Choroid plexus epithelial cell (primary cell): Measurements from ENCODE around the gene VAV2.

ENCODE experiments used
- DNase-seq: peaks from one replicate; pipeline ENCODE4 v3.0.0-alpha.2; 2010; ENCODE audit warnings: low read depth
- H3K4me3 ChIP-seq: 2 replicates; pipeline ENCODE4 v1.5.1; 2011; ENCODE audit warnings: low read depth, mild to moderate bottlenecking, control low read depth, low read length, moderate library complexity
- TF ChIP-seq, protein P1 (sequence below): conservative IDR thresholded peaks from 2 replicates; pipeline ENCODE4 v1.5.1; 2011; ENCODE audit warnings: low read depth, mild to moderate bottlenecking, control low read depth, inconsistent platforms, low read length, moderate library complexity

VAV2 gene

DNA sequence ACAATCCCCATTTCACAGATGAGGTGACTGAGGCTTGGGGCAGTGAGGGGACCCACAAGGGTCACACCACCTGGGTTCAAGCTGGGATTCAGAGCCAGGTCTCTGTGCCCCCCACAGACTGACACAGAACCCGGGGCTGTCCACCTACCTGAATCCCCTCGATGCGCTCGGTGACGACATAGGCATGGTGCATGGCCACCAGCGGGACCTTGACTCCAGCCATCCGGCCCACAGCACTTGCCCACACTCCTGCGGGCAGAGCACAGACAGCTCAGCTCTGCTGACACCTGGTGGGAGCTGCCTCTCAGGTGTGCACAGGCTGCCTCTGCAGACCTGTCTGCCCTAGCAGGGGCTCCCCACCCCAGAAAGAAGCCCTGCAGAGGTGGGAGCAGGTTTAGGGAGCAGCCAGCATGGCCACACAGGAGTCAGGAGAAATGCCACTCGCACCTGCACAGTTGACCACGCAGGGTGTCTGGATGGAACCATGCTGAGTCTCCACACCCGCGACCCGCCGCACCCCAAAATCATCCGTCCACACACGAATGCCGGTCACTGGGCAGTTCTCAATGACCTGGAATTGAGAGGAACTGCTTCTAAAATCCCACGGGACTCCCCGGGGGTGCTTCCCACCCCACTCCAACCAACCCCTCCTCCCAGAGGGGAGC, 262.4 kb downstream of the VAV2 start:
- no peak for DNase-seq
- no peak overlapping the region for H3K4me3 ChIP-seq
- TF ChIP-seq, protein P1, sequence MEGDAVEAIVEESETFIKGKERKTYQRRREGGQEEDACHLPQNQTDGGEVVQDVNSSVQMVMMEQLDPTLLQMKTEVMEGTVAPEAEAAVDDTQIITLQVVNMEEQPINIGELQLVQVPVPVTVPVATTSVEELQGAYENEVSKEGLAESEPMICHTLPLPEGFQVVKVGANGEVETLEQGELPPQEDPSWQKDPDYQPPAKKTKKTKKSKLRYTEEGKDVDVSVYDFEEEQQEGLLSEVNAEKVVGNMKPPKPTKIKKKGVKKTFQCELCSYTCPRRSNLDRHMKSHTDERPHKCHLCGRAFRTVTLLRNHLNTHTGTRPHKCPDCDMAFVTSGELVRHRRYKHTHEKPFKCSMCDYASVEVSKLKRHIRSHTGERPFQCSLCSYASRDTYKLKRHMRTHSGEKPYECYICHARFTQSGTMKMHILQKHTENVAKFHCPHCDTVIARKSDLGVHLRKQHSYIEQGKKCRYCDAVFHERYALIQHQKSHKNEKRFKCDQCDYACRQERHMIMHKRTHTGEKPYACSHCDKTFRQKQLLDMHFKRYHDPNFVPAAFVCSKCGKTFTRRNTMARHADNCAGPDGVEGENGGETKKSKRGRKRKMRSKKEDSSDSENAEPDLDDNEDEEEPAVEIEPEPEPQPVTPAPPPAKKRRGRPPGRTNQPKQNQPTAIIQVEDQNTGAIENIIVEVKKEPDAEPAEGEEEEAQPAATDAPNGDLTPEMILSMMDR, result no peak

DNA sequence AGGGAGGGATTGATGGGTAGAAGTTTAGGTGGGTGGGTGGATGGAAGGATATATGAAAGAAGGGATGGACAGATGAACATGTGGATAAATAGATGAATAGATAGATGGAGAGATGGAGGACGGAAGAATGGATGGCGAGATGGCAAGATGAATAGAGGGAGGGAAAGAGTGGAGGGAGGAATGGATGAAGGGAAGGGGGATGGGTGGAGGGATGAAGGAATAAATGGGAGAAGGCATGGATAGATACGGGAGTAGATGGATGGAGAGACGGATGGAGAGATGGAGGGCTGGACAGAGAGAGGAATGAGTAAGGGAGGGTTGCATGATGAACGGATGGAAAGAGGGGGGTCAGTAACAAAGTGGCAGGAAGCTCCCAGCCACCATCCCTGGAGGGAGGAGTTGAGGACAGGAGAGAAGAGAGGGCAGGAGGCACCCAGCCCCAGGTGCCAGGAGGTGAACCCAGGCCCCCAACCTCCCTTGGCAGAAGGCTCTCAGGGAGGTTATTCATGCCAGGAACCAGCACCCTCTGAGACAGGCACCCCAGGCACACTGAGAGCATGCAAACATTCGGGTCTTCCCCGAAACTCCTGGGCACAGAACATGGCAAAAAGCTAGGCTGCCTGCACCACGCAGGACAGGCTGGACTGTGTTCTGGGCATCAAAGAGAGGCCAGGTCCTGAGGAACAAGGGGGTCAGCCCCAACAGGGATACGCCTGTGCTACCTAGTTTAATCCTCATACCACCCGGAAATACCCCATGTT, 263.1 kb downstream of the VAV2 start:
- TF ChIP-seq, protein P1, result no peak
- DNase-seq, result no peak
- no peak overlapping the region for H3K4me3 ChIP-seq

DNA sequence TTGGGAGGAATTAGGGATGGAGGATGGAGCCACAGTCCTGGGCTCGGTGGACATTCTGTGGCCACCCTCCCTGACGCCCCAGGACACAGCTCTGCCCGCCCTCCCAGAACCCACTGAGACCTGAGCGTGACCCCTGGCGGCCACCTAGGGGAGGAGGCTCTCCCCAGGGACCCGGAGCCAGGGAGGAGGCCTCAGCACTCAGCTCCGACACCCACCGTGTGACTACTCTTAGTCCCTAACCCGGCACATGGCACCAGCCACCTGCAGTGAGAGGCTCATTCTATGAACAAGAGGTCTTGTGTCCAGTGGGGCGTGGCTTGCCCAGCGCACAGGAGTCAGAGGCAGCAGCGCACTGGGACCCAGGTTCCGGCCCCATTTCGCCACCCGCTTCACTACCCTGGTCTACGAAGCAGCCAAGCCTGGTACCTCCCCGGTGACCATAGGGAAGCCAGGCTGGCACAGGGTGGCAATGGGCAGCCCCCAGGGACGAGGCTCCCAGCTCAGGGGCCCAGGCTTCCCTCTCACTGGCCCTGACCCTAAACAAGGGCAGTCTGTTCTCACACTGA, 264.2 kb downstream of the VAV2 start:
- H3K4me3 ChIP-seq, result no peak overlapping the region
- DNase-seq, result no peak
- TF ChIP-seq, protein P1, result no peak

DNA sequence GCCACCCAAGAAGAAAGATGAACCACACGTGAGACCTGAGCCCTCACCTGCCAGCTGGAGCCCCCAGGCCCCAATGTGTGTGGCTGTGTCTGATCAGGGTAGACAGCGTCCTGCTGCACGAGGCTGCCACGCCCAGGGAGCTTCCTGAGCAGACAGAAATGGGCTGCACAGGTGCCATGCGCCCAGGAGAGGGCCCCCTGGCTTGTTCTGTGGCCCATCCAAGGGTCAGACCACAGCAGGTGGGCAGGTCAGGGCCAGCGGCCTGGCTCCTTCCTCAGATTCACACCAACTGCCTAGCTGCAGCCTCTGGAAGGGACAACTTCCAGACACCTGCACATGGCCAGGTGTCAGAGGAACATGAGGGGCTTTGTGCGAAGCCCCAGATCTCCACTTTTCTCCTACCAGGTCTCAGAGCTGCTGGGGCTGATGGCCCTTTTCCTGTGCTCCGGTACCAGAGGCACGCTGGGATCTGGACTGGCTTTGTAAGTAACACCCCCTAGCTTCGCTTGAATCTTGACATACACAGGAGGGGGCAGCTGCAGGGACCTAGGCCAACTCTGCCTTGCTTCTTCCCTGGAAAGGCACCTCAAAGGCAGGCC, 264.7 kb downstream of the VAV2 start:
- TF ChIP-seq, protein P1, result no peak
- H3K4me3 ChIP-seq, result no peak overlapping the region

DNA sequence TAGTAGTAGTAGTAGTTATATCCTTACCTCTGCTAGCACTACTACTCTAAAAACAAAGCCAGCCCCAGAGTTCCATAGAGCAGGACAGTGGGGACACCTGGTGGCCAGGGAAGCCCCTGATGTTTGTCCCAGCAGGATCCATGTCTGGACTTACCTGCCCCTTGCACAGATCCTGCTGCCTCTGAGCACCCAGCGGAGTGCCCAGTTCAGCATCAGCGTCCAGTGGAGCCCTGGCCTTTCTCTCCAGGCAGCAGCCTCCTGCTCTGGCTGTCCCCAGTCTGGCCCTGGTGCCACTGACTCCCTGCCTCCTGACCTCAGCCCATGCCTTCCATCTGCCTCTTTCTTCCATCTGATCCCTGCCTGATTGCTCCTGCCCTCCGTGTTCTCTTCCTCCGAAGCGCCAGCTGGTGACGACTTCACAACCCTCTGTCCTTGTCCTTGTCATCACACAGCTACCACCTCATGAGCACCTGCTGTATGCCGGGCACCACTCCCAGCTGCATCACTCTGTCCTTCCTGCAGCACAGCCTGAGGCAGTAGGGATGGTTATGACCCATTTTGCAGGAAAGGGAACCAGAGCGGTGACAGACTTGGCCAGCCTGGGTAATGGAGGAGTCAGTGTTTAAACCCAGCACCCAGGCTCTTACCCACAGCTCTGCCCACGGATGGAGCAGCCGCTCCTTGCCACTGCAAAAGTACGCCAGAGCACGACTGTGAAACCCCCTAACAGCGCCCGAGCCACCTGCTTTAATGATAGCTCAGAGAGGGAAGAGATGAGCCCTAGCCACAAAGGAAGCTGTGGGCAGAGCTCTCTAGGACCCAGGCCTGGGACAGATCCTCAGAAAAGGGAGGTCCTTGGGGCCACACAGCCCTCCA, 265.5 kb downstream of the VAV2 start:
- peak; percentile 75 for DNase-seq
- H3K4me3 ChIP-seq, result no peak overlapping the region
- TF ChIP-seq, protein P1, result peak; percentile 77

More for the DNA sequence above, 264.7 kb downstream of the VAV2 start:
- DNase-seq, result no peak

DNA sequence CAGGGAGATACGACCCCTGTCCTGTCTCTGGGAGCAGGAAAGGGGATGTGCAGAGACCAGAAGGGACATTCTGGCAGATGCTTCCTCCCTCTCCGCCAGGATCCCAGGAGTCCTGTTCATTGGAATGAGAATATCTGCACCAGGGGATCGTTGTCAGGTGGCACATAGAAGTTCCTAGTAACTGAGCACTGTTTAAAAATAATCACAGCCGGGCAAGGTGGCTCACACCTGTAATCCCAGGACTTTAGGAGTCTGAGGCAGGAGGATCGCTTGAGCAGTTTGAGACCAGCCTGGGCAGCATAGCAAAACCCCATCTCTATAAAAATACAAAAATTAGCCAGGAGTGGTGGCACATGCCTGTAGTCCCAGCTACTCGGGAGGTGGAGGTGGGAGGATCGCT, 266.2 kb downstream of the VAV2 start:
- no peak overlapping the region for H3K4me3 ChIP-seq
- TF ChIP-seq, protein P1, result no peak
- no peak for DNase-seq
